C1 segment of cervical spinal cord (tissue), 14 donors: Measurements from ENCODE around the gene OR11H7.
"Not testable (repeated sequence)": the region's sequence is repeated elsewhere in the genome, so short reads cannot be mapped to it uniquely, and the experiment has no call there.

Experiments
- DNase-seq, 14 donors: peaks; one replicate each; lab custom pipeline; 2025; lab: John Stamatoyannopoulos, UW

OR11H7 gene

DNA sequence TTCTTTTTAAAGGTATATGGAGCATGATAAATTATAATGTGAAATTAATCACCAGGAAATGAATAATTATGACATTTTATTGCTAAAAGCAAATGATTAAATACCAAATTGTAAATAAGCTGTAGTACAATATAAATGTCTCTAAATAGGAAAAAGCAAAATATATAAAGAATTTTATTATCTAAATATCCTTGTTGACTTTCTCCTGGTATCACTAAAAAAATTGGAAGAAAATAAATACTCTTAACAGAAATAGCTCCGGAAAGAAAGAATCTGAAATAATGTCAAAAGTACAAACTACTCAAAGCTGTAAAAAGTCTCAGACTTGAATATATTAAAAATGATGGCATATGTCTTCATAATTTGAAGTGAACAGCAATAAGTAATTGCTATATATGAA is at the start of gene OR11H7:
Gene OR11H7, plus strand, starts transcription at position 301 of the 400 bp plus-strand sequence.
- no peak for DNase-seq

DNA sequence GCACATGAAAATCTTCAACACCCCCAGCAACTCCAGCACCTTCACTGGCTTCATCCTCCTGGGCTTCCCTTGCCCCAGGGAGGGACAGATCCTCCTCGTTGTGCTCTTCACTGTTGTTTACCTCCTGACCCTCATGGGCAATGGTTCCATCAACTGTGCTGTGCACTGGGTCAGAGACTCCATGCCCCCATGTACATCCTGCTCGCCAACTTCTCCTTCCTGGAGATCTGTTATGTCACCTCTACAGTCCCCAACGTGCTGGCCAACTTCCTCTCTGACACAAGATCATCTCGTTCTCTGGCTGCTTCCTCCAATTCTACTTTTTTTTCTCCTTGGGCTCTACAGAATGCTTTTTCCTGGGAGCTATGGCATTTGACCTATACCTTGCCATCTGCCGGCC is 49.6 kb upstream of the OR11H7 start:
- no peak for DNase-seq

GRCh38 chr14:20179880-20180279 is 48.9 kb upstream of the OR11H7 start:
- no peak for DNase-seq

- DNase-seq = no peak
These were observed 48.3 kb upstream of the OR11H7 start for GRCh38 chr14:20180486-20180885.

GRCh38 chr14:20184181-20184580 is 44.6 kb upstream of the OR11H7 start:
- DNase-seq = no peak

- DNase-seq = no peak
These were observed 38.2 kb upstream of the OR11H7 start, which contains the start of gene OR11G2 for GRCh38 chr14:20190596-20190995. OR11G2 (plus strand) TSS chr14:20190896; CDS start chr14:20197438, 6,542 bp downstream.

DNA sequence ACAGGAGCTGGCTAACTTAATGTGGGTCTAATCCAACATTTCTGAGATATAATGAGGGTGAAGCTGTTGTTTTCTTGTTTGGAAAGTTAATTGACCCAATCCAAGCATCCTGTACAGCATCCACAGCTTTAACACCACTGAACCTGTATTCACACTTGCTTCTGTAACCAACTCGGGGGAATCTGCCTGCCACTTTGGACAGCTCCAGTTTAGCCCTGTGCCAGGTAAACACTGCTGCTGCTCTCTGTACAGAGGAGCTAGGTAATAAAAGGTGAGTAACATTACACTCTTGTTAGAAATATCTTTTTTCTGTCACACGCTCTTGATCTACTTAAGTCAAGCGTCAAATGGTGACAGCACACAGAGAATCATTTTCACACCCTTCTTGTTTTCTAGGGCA is 37.4 kb upstream of the OR11H7 start:
- no peak for DNase-seq

GRCh38 chr14:20194101-20194500 is 34.7 kb upstream of the OR11H7 start:
- no peak for DNase-seq

GRCh38 chr14:20195170-20195569 is 33.6 kb upstream of the OR11H7 start:
- not testable (repeated sequence) for DNase-seq

GRCh38 chr14:20195911-20196310 is 32.9 kb upstream of the OR11H7 start:
- DNase-seq = no peak

- DNase-seq = no peak
These were observed 31.3 kb upstream of the OR11H7 start for GRCh38 chr14:20197459-20197858.

DNA sequence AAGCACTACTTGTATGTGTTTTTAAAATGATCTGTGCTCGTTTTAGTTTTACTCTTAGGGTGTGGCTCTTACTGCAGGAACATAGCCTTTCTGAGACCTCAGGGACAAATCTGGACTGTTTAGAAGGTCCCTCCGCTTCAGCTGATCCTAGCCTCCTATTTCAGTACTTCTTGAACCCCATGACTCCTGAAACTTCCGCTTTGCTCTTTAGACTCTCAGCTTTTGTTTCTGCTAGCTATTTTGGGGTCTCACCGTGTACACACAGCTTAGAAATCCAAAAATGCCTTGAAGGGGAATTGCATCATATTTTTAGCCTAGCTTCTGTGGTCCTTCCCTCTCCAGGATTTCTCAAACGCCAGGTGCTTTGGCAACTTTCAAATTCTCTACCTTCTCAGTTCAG is 29.8 kb upstream of the OR11H7 start:
- DNase-seq = no peak

- DNase-seq = no peak
These were observed 24.1 kb upstream of the OR11H7 start for GRCh38 chr14:20204721-20205120.

DNA sequence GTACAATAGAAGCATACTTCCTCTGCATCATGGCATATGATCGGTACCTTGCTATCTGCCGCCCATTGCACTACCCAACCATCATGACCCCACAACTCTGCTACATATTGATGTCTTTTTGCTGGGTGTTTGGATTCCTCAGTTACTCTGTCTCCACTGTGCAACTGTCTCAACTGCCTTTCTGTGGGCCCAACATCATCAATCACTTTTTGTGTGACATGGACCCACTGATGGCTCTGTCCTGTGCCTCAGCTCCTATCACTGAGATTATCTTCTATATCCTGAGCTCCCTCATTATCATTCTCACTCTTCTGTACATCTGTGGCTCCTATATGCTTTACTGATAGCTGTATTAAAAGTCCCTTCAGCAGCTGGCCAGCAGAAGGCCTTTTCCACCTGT is 19.2 kb upstream of the OR11H7 start:
- no peak for DNase-seq

DNA sequence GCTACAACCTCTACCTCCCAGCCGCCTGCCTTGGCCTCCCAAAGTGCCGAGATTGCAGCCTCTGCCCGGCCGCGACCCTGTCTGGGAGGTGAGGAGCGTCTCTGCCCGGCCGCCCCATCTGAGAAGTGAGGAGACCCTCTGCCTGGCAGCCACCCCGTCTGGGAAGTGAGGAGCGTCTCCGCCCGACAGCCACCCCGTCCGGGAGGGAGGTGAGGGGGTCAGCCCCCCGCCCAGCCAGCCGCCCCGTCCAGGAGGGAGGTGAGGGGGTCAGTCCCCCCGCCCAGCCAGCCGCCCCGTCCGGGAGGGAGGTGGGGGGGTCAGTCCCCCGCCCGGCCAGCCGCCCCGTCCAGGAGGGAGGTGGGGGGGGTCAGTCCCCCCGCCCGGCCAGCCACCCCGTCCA is 16.4 kb upstream of the OR11H7 start:
- DNase-seq = not testable (repeated sequence)

- DNase-seq = no peak
These were observed 13.6 kb upstream of the OR11H7 start for GRCh38 chr14:20215196-20215595.

DNA sequence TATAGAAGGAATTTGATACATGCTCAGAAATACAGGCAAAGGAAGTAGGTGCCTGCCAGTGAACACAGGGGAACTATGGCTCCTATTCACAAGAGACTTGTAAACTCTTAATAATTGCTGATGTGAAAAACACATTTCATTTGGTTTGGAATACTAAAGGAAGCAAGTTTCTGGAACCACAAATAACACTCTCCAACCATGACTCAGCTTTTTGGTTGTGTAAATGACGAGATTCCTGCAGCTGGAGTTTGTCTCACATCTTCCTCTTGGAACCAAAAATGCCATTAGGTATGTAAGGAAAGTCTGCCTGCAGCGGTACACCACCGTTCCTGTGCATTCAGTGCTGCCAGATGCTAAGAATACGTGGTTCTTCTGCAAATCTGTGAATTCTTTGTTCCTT is 9.7 kb upstream of the OR11H7 start:
- no peak for DNase-seq

GRCh38 chr14:20223410-20223809 is 5.4 kb upstream of the OR11H7 start, which contains the start of gene OR11H6:
OR11H6 (plus strand) TSS chr14:20223710; CDS start chr14:20223710, 0 bp downstream.
- DNase-seq = no peak

GRCh38 chr14:20235415-20235814 is 6.6 kb downstream of the OR11H7 start:
- DNase-seq = not testable (repeated sequence)

DNA sequence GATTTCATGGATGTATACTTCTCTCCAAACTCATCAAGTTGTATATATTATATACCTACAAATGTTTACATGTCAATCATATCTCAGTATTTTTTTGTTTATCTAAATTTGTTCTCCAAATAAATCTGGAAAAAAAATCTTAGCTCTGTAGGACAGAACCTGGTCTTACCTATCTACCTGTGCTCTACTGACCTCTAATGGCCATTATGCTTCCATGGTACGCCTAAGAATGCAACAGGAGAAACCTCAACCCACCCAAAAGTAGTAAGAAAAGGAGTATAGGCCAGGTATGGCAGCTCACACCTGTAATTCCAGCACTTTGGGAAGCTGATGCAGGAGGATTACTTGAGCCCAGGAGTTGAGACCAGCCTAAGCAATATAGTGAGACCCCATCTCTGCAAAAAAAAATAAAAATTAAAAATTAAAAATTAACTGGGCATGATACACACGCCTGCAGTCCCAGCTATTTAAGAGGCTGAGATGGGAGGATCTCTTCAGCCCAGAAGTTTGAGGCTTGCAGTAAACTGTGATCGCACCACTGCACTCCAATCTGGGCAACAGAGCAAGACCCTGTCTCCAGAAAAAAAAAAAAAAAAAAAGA is 19.0 kb downstream of the OR11H7 start:
- no peak for DNase-seq

DNA sequence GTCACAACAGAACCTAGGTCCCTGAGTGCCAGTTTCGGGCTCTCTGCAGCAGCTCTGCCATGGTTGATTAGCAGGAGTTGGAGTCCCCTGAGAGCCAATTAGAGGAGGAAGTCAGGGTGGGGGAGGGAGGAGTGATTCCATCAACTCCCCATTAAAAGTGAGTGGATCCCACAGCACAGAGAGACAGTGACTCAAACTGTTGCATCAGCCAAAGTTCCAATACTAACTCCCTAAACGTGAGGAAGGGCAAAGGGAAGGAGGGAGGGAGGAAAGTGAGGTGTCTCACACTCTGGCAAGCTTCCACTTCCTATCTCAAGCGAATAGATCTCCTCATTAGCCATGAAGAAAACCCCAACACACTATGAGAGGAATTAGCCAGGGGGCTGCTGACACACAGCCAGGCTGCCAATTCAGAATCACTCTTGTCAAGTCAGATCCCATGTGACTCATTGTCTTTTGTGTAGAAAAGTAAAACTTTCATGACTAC is 33.9 kb downstream of the OR11H7 start:
- no peak for DNase-seq

DNA sequence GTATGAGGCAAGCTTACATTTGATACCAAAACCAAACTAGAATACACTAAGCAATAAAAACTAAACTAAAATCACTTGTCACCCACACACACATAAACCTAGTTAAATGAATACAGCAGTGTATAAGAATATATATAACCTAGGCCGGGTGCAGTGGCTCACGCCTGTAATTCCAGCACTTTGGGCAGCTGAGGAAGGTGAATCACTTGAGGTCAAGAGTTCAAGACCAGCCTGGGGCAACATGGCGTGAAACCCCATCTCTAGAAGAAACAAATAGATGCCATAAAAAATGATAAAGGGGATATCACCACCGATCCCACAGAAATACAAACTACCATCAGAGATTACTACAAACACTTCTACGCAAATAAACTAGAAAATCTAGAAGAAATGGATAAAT is 35.6 kb downstream of the OR11H7 start:
- not testable (repeated sequence) for DNase-seq

- no peak for DNase-seq
These were observed 45.3 kb downstream of the OR11H7 start for GRCh38 chr14:20274062-20274461.

- DNase-seq = no peak
These were observed 48.6 kb downstream of the OR11H7 start for GRCh38 chr14:20277409-20277808.
